Measurements from ENCODE around the gene C1orf50.
"Not testable (repeated sequence)": the region's sequence is repeated elsewhere in the genome, so short reads cannot be mapped to it uniquely, and the experiment has no call there.

C1orf50 gene

GRCh38 chr1:42766741-42767509, at the start of gene C1orf50, which contains the start of gene P3H1:
C1orf50 (plus strand) TSS chr1:42767249; CDS start chr1:42767312, 63 bp downstream.
P3H1 (minus strand) TSS chr1:42767028; CDS start chr1:42766971, 57 bp downstream.
- peak; percentile 95 for DNase-seq

GRCh38 chr1:42720868-42721267, 46.2 kb upstream of the C1orf50 start:
- DNase-seq = no peak

- DNase-seq = no peak
Observed at GRCh38 chr1:42721926-42722325, 45.1 kb upstream of the C1orf50 start.

- not testable (repeated sequence) for DNase-seq
Observed at GRCh38 chr1:42722403-42722802, 44.6 kb upstream of the C1orf50 start.

- no peak for DNase-seq
Observed at GRCh38 chr1:42723511-42723910, 43.5 kb upstream of the C1orf50 start.

- DNase-seq = not testable (repeated sequence)
Observed at GRCh38 chr1:42725820-42726219, 41.2 kb upstream of the C1orf50 start.

- DNase-seq = no peak
Observed at GRCh38 chr1:42730002-42730401, 37.0 kb upstream of the C1orf50 start.

DNA sequence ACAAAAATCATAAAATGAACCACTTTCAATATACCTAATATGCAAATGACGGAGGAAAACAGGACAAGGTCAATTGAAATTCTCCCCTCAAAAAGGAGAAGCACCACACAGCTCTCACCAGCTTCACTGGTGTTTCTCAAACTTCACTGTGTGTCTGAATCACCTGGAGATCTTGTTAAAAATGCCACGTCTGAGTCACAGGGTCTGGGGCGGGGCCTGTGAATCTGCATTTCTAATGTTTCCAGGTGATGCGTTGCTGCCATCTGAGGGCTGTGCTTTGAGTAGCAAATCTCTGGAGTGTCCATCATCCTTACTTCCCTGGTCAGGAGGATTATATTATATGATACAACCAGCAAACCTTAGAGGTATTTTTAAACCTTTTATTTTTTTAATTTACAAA, 36.1 kb upstream of the C1orf50 start:
- DNase-seq = no peak

- no peak for DNase-seq
Observed at GRCh38 chr1:42731585-42731984, 35.5 kb upstream of the C1orf50 start.

GRCh38 chr1:42732126-42732680, 34.8 kb upstream of the C1orf50 start:
- no peak for DNase-seq

GRCh38 chr1:42733415-42734200, 33.4 kb upstream of the C1orf50 start:
- DNase-seq = no peak

DNA sequence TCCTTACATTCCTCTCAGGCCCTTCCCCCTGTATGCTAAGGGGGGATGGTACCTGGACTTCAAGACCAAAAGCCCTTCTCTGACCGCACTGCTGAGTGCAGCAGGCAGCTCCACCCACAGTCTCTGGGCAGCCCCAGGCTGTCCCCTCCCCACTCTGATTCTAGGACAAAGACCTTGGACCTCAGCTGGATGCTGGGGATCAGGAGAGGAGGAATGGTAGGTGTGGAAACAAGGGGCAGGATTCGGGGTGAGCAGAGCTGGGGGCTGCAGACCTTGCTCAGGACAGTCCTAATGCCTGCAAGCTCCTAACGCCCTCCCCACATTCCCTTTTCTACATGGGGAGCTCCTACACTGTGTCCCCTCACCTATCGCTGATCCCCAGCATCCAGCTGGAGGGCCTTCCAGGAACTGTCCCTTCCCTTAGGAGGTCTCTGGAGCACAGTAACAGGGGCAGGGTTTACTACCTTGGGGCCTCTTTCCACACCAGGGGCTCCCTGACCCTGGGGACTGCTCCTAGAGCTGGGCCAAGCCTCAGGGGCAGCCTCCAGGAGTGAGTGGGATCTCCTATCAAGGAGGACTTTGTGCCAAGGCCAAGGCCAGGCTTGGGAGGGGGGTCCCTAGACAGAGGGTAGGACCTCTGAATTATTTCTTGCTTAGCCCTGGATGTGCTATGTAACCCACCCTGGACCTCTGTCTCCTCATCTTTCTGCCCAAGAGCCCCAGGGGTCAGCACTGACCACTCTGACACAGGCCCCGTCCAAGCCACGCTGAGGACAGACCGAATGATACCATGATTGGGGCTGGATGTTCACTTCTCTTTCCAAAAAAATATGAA, 32.6 kb upstream of the C1orf50 start:
- DNase-seq = no peak

- DNase-seq = no peak
Observed at GRCh38 chr1:42735056-42735455, 32.0 kb upstream of the C1orf50 start.

DNA sequence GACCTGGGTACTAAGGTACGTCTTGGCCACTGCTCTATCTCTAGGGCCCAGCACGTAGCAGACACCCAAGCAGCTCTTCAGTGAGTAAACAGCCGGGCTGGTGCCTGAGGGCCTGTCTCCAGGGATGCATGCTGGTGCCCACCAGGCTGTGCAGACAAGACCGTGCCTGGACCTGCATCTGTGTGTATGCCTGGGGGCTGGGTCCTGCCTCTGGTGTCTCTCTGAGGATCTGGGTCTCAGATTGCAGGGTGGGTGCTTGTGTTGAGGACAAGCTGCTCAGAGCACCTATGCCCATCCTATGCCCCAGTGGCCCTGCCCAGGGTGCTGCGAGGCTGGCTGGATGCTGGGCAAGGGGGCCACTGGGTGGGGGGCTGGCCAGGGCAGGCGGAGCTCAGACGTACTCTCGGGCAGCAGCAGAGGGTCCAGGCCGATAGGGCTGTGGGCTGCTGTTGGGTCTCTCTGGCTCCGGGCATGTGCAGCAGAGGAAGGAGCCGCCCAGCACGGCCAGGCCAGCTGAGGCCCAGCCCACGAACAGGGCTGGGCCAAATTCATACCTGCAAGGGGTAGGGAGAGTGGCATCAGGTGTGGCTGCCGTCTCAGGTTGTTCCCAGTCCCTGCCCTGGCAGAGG, 31.5 kb upstream of the C1orf50 start:
- DNase-seq = no peak

DNA sequence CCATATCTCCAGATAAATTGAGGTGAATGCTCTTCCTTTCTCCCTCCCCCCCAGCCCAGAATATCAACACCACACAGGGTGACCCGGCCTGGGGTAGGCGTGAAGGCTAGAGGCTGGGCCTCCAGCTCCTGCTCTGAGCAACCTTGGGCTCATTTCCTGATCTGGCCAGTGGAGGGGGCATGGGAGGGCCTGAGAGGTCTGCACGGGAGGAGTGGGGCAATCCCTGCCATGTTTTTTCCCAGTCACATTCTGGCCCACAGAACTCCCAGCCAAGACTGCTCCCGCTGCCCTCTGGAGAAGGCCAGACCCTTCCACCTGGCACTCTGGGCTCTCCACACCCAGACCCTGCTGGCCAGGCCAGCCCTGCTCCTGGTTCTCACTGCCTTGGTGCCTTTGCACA, 30.9 kb upstream of the C1orf50 start:
- no peak for DNase-seq

DNA sequence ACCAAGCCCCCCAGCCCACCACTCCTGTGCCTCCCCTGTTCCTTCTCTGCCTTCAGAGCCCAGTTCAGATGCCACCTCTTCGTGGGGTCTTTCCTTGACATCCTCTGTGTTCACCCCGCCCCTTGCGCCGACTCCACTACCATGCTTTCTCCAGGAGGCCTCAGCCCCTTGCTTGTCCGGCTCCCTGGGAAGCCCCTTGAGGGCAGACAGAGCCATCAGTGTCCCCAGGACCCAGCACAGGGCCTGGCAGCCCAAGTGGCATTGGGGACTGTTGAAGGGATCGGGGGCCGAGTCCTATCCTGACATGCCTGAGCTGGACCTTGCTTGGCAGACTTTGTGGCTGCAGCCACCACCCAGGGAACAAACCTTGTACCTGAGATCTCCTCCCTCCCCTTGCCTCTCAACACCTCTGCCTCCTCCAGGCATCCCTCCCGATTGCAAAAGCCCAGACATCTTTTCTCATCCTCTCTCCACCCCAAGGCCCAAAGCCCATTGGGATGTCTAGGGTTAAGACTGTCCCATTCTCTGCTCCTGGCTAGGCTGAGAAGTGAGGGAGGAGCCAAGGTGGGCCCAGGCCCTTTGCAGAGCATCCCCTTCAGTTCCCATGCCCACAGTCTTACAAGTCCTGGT, 30.4 kb upstream of the C1orf50 start:
- DNase-seq = no peak

GRCh38 chr1:42737257-42737656, 29.8 kb upstream of the C1orf50 start:
- DNase-seq = no peak

GRCh38 chr1:42737986-42738677, 28.9 kb upstream of the C1orf50 start:
- no peak for DNase-seq

DNA sequence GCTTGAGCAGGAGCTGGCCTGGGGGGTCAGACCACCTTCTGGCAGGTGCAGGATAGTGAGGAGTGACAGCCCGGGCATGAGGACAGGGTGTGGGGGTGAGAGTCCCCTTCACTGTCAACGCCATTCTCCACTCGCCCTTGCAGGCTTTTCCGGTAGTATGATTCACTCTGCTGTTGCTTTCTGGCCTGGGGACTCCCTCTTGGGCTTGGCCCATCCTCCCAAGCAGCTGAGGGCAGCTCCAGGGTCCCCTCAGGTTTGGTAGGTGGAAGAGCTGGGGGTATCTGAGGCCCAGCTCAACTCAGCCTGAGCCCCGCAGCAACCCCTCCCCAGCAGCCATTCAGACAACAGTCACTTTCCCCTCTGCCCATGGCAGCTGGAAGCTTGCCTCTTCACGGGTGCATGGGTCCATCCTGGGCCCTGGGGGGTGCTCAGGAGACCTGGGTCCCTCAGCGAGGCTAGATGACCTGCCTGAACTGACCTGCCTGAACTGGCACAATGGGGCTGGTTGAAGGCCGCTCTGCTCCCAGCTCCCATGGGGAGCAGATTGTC, 28.3 kb upstream of the C1orf50 start:
- DNase-seq = no peak

DNA sequence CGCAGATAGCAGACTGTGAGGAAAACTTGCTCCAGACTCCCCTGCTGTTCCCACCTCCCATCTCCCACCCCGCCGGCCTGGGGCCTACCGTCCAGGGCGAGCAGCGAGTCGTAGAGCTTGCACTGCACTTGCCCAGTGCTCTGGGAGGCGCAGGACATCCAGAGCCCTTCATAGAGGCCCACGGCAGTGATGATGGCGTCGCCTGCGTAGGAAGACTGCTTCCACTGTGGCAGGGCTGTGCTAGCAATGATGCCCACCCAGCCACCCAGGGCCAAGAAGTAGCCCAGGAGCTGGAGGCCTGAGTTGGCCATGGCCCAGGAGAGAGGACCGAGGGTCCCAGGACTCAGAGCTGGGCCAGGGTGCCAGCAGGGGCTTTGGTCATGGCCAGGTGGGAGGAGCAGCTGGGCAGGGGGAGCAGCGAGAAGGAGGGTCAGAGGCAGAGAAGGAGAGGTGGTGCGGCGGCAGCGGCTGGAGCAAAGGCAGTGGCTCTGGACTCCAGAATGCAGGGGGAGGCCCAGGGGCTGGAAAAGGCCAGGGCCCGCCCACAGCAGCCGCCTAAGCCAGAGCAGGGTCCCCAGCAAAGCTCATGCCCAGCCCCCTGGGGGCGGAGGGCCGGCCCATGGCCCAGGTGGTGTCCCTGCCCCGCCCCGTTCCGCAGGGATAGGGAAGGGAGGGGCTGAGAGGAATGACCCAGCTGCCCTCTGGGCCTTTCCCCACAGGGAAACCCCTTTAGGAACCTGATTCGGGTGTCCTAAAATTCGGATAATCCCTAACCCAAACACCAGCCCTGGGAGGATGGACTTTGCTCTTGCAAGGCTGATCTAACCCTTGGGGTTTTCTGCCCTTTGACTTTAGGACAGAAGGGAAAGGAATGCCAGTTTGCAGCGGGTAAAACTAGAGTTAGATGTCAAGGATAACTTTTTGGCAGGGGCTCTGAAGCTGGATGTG, 27.0 kb upstream of the C1orf50 start, which contains the start of gene CLDN19:
Gene CLDN19 (minus strand): TSS at position 484 of the 948 bp plus-strand sequence. CDS start 173 bp downstream, at position 311.
- DNase-seq = no peak

Data from DMS 273 treated with DMSO at 0.1 percent for 48 hours (cell line).